ENCODE data around the gene SLC17A8. TPM values are rescaled to one million over a fixed set of nuclear protein-coding genes. Genes with fewer than 3 reads are reported as not detected.

SLC17A8 gene
- polyA plus RNA-seq, 3 donors: not detected

DNA sequence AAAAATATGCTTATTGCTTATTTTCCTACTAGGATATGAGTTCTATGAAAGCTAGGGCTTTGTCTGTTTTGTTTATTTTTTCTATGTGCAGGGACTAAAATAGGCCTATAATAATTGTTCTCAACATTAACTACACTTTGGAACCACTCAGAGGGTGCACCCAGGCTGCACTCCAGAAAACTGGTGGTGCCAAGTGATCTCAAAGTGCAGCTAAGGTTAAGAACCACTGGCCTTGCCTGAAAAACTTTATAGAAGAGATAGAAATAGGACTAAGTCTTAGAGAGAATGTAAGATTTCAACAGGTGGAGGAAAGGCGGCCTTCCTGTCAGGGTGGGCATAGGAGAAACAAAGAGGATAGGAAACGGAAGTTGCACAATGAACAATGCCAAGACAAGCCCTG is 79.1 kb downstream of the SLC17A8 start:
- Histone ChIP-seq H3K27ac (ENCODE audit: low read depth in 1 of 2, low read length in 2 of 2) (no peak overlapping the region), H3K9ac (ENCODE audit: insufficient read depth, low read length, poor library complexity, severe bottlenecking) (no peak overlapping the region), H4K20me1 (ENCODE audit: insufficient read depth, low read length) (no peaks in the 10 kb centered on the region), H3K4me2 (replicated peaks; ENCODE audit: extremely low read depth, low read length, poor library complexity, severe bottlenecking) (no peak overlapping the region), H2AFZ (ENCODE audit: insufficient read depth, low read depth, low read length, poor library complexity, severe bottlenecking) (no peak overlapping the region), H3K9me3 (replicated peaks in 1 of 2; ENCODE audit: control insufficient read depth in 1 of 2, insufficient read depth in 1 of 2, low read length in 2 of 2) (no peaks in the 10 kb centered on the region), H3K4me3 (replicated peaks in 1 of 3; ENCODE audit: low read depth in 2 of 3, low read length in 3 of 3) (no peak overlapping the region), H3K79me2 (ENCODE audit: insufficient read depth, low read length) (no peaks in the 10 kb centered on the region), H3K27me3 (ENCODE audit: control insufficient read depth in 2 of 2, insufficient read depth in 2 of 2, low read length in 2 of 2) (no peaks in the 10 kb centered on the region), H3K36me3 (replicated peaks in 1 of 2; ENCODE audit: control insufficient read depth in 1 of 2, insufficient read depth in 2 of 2, low read length in 2 of 2) (no peaks in the 10 kb centered on the region), H3K4me1 (ENCODE audit: control insufficient read depth in 1 of 2, insufficient read depth in 2 of 2, low read length in 2 of 2) (peaks cover 17 to 28% of the 10 kb centered on the region in 2 donors)
- TF ChIP-seq, protein P1, sequence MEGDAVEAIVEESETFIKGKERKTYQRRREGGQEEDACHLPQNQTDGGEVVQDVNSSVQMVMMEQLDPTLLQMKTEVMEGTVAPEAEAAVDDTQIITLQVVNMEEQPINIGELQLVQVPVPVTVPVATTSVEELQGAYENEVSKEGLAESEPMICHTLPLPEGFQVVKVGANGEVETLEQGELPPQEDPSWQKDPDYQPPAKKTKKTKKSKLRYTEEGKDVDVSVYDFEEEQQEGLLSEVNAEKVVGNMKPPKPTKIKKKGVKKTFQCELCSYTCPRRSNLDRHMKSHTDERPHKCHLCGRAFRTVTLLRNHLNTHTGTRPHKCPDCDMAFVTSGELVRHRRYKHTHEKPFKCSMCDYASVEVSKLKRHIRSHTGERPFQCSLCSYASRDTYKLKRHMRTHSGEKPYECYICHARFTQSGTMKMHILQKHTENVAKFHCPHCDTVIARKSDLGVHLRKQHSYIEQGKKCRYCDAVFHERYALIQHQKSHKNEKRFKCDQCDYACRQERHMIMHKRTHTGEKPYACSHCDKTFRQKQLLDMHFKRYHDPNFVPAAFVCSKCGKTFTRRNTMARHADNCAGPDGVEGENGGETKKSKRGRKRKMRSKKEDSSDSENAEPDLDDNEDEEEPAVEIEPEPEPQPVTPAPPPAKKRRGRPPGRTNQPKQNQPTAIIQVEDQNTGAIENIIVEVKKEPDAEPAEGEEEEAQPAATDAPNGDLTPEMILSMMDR (IDR thresholded peaks at IDR 0.05): no peak
- peaks cover 35% of the 10 kb centered on the region for H3K4me1 Mint-ChIP-seq
- H3K36me3 Mint-ChIP-seq: no peaks in the 10 kb centered on the region
- 13% methylated on average over 1 of the region's 2 CpGs for WGBS (ENCODE audit: insufficient coverage)
- peaks cover 0 to 12% (median 5%) of the 10 kb centered on the region in 7 donors for H3K9me3 Mint-ChIP-seq
- H3K4me3 Mint-ChIP-seq: peak overlapping the region in 1 of 2 donors; percentile 13
- no peak overlapping the region for H3K27ac Mint-ChIP-seq
- no peak for DNase-seq
- H3K27me3 Mint-ChIP-seq (ENCODE audit: low read depth in 3 of 3): peaks cover 0 to 3% (median 0%) of the 10 kb centered on the region in 3 donors
- intact Hi-C loops (cut with micrococcal nuclease): no loop called here

DNA sequence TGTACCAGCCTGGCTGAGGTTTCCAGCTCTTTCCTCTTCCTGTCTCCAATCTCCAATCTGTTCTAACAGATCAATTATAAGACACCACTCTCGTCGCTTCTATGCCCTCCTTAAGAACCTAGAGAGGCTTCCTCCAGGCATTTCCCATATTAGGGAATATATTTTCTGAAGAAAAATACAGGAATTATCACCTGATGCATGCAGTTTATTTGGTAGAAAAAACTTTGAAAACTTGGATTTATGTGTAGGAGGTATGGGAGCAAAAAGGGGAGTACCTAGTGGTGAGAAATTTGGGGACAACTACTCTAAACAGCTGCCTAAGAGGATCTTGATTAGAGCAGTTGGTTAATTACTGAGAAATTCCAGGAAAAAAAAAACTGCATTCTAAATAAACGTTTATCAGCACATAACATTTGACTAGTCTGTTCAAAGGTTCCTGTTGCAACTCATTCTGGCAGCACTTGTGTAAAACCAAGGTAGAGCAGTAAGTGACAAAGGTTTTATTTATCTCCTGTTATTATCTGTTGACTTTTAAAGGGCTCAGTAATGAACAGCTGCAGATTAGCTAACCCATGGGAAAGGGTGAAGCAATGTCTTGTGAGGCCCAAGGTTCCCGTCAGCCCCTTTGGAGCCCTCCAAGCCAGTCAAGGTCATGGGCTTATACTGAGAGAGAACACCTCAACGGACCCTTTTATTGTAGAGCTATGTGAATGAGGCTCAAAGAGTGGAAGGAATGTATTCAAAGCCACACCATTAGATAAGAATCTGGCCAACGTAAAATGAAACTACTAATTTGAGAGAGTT is 80.4 kb downstream of the SLC17A8 start:
- Histone ChIP-seq H3K9ac (ENCODE audit: insufficient read depth, low read length, poor library complexity, severe bottlenecking) (no peak overlapping the region), H3K4me2 (replicated peaks; ENCODE audit: extremely low read depth, low read length, poor library complexity, severe bottlenecking) (no peak overlapping the region), H3K79me2 (ENCODE audit: insufficient read depth, low read length) (no peaks in the 10 kb centered on the region), H3K27me3 (ENCODE audit: control insufficient read depth in 2 of 2, insufficient read depth in 2 of 2, low read length in 2 of 2) (no peaks in the 10 kb centered on the region), H3K36me3 (replicated peaks in 1 of 2; ENCODE audit: control insufficient read depth in 1 of 2, insufficient read depth in 2 of 2, low read length in 2 of 2) (no peaks in the 10 kb centered on the region), H2AFZ (ENCODE audit: insufficient read depth, low read depth, low read length, poor library complexity, severe bottlenecking) (peak overlapping the region; percentile 37), H3K4me3 (replicated peaks in 1 of 3; ENCODE audit: low read depth in 2 of 3, low read length in 3 of 3) (no peak overlapping the region), H3K4me1 (ENCODE audit: control insufficient read depth in 1 of 2, insufficient read depth in 2 of 2, low read length in 2 of 2) (peaks cover 17 to 28% of the 10 kb centered on the region in 2 donors), H4K20me1 (ENCODE audit: insufficient read depth, low read length) (no peaks in the 10 kb centered on the region), H3K27ac (ENCODE audit: low read depth in 1 of 2, low read length in 2 of 2) (no peak overlapping the region), H3K9me3 (replicated peaks in 1 of 2; ENCODE audit: control insufficient read depth in 1 of 2, insufficient read depth in 1 of 2, low read length in 2 of 2) (no peaks in the 10 kb centered on the region)
- no peak for DNase-seq
- no peak overlapping the region for H3K4me3 Mint-ChIP-seq
- H3K4me1 Mint-ChIP-seq: peaks cover 38% of the 10 kb centered on the region
- peaks cover 0 to 3% (median 0%) of the 10 kb centered on the region in 7 donors for H3K9me3 Mint-ChIP-seq
- H3K27me3 Mint-ChIP-seq (ENCODE audit: low read depth in 3 of 3): peaks cover 0 to 6% (median 0%) of the 10 kb centered on the region in 3 donors
- no CpG with 5 or more reads among the region's 6 CpGs for WGBS (ENCODE audit: insufficient coverage)
- H3K27ac Mint-ChIP-seq: no peak overlapping the region
- no peaks in the 10 kb centered on the region for H3K36me3 Mint-ChIP-seq
- intact Hi-C loops (cut with micrococcal nuclease): no loop called here
- TF ChIP-seq, protein P1 (IDR thresholded peaks at IDR 0.05): no peak

Data from CD14-positive monocyte (primary cell).